Subcutaneous abdominal adipose tissue (tissue), 5 donors: ENCODE results near the gene POLR3E.
"Not testable (repeated sequence)": the region's sequence is repeated elsewhere in the genome, so short reads cannot be mapped to it uniquely, and the experiment has no call there.

ENCODE experiments used
- H3K27ac ChIP-seq: one replicate; pipeline ENCODE4 v1.7.0; 2013; ENCODE audit warnings: low read depth, mild to moderate bottlenecking, inconsistent platforms, low read length, moderate library complexity
- H3K27me3 ChIP-seq, 5 donors: one replicate each; pipeline ENCODE4 v1.7.0; 2013; ENCODE audit warnings: low read length in 5 of 5, inconsistent platforms in 1 of 5; ENCODE audit not compliant: control insufficient read depth in 5 of 5, insufficient read depth in 4 of 5
- H3K36me3 ChIP-seq, 5 donors: one replicate each; pipeline ENCODE4 v1.7.0; 2013; ENCODE audit warnings: low read length in 5 of 5; ENCODE audit not compliant: control insufficient read depth in 5 of 5, insufficient read depth in 5 of 5
- H3K4me1 ChIP-seq, 5 donors: one replicate each; pipeline ENCODE4 v1.7.0; 2013; ENCODE audit warnings: low read length in 5 of 5, mild to moderate bottlenecking in 3 of 5, moderate library complexity in 1 of 5; ENCODE audit not compliant: control insufficient read depth in 5 of 5, insufficient read depth in 5 of 5
- H3K4me3 ChIP-seq, 5 donors: one replicate each; pipeline ENCODE4 v1.7.0; 2013; ENCODE audit warnings: low read length in 5 of 5, low read depth in 1 of 5
- H3K9ac ChIP-seq, 5 donors: one replicate each; pipeline ENCODE4 v1.7.0; 2013; ENCODE audit warnings: low read length in 5 of 5, mild to moderate bottlenecking in 4 of 5, moderate library complexity in 3 of 5
- H3K9me3 ChIP-seq, 5 donors: one replicate each; pipeline ENCODE4 v1.7.0; 2013; ENCODE audit warnings: low read length in 5 of 5; ENCODE audit not compliant: control insufficient read depth in 5 of 5
- donor health status: healthy.
- donor health status: healthy.
- donor health status: healthy.
- donor health status: healthy.
- donor health status: healthy.

POLR3E gene

DNA sequence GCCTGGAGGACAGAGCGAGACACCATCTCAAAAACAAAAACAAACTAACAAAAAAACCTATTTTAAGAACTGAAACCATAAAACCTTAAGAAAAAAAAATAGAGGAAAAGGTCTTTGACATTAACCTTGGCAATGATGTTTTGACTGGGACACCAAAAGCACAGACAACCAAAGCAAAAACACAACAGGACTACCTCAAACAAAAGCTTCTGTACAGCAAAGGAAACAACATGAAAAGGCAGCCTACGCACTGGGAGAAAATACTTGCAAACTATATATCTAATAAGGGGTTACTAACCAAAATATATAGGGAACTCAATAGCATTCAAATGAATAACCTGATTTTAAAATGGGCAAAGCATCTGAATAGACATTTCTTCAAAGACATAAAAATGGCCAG, 44.9 kb downstream of the POLR3E start:
- H3K36me3 ChIP-seq = peaks cover 12 to 26% (median 19%) of the 10 kb centered on the region in 5 donors

GRCh38 chr16:22346483-22346882, 49.3 kb downstream of the POLR3E start:
- peaks cover 30 to 54% (median 38%) of the 10 kb centered on the region in 5 donors for H3K36me3 ChIP-seq
- no peaks in the 10 kb centered on the region for H3K9me3 ChIP-seq
- H3K9ac ChIP-seq = no peak overlapping the region
- H3K4me3 ChIP-seq = no peak overlapping the region
- no peaks in the 10 kb centered on the region for H3K27me3 ChIP-seq
- H3K27ac ChIP-seq = no peak overlapping the region
- H3K4me1 ChIP-seq = peaks cover 0 to 8% (median 4%) of the 10 kb centered on the region in 5 donors

More for the DNA sequence above, 44.9 kb downstream of the POLR3E start:
- Histone ChIP-seq H3K4me1 (peaks cover 0 to 4% (median 2%) of the 10 kb centered on the region in 5 donors), H3K4me3 (no peak overlapping the region), H3K27me3 (no peaks in the 10 kb centered on the region), H3K27ac (no peak overlapping the region), H3K9ac (no peak overlapping the region), H3K9me3 (peaks cover 0 to 6% (median 2%) of the 10 kb centered on the region in 5 donors)

DNA sequence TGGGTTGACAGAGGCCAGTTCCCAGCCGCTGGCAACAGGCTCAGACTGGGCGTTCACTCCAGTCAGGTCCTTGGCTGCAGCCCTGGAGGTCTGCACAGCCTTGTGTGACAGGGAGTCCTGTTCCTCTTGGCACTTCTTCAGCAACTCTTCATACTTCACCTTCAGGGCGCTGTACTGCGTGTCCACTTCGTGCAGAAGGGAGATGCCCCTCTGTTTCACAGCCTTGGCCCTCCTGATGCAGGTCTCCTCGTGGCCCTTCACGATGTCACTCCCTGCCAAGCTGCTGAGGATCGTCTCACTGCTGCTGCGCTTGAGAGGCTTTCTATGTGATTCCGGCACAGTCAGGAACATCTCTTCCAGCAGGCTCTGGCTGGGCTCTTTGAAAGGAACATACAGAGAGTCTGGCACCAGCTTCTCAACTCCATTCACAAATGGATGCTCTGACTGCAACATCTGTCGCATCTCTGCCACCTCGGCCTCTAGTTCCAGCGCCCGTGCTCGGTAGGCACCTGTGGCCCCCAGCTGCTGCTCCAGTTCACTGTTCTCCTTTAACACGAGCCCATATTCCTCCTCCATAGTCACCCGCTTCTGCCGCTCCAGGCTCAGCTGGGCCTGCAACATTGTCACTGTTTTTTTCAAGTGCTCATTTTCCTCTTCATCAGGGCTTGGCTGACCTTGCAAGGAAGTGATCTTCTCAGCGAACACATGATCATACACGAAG, 50.1 kb downstream of the POLR3E start:
- Histone ChIP-seq H3K36me3 (peaks cover 30 to 58% (median 38%) of the 10 kb centered on the region in 5 donors), H3K9me3 (no peaks in the 10 kb centered on the region), H3K9ac (no peak overlapping the region), H3K27ac (no peak overlapping the region), H3K27me3 (no peaks in the 10 kb centered on the region), H3K4me3 (no peak overlapping the region), H3K4me1 (peaks cover 0 to 8% (median 4%) of the 10 kb centered on the region in 5 donors)

GRCh38 chr16:22348291-22348690, 51.1 kb downstream of the POLR3E start:
- Histone ChIP-seq H3K9ac (no peak overlapping the region), H3K36me3 (peaks cover 23 to 55% (median 38%) of the 10 kb centered on the region in 5 donors), H3K9me3 (no peaks in the 10 kb centered on the region), H3K4me3 (no peak overlapping the region), H3K27me3 (no peaks in the 10 kb centered on the region), H3K4me1 (peaks cover 0 to 16% (median 11%) of the 10 kb centered on the region in 5 donors), H3K27ac (no peak overlapping the region)

GRCh38 chr16:22351017-22351416, 53.8 kb downstream of the POLR3E start:
- H3K36me3 ChIP-seq = peaks cover 20 to 54% (median 39%) of the 10 kb centered on the region in 5 donors
- H3K9me3 ChIP-seq, H3K9ac ChIP-seq, H3K4me3 ChIP-seq, H3K27ac ChIP-seq, H3K27me3 ChIP-seq: not testable (repeated sequence)
- peaks cover 0 to 22% (median 21%) of the 10 kb centered on the region in 5 donors for H3K4me1 ChIP-seq

DNA sequence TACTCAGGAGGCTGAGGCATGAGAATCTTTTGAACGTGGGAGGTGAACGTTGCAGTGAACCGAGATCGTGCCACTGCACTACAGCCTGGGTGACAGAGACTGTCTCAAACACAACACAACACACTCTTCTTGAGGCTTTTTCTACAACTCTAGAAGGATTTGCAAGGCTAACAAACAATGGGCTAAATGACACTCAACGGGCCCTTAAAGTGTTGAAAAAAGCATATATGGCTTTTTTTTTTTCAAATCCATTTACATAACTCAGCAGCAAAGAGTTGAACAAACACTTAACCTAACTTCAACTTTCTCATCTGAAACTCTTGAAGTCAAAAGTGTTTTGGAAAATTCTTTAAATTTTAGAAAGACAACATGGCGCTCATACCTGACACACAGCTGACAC, 54.9 kb downstream of the POLR3E start:
- H3K4me3 ChIP-seq = no peak overlapping the region
- H3K9me3 ChIP-seq = no peaks in the 10 kb centered on the region
- H3K36me3 ChIP-seq = peaks cover 12 to 43% (median 28%) of the 10 kb centered on the region in 5 donors
- H3K9ac ChIP-seq = no peak overlapping the region
- no peak overlapping the region for H3K27ac ChIP-seq
- H3K27me3 ChIP-seq = no peaks in the 10 kb centered on the region
- H3K4me1 ChIP-seq = peaks cover 0 to 19% (median 17%) of the 10 kb centered on the region in 5 donors

DNA sequence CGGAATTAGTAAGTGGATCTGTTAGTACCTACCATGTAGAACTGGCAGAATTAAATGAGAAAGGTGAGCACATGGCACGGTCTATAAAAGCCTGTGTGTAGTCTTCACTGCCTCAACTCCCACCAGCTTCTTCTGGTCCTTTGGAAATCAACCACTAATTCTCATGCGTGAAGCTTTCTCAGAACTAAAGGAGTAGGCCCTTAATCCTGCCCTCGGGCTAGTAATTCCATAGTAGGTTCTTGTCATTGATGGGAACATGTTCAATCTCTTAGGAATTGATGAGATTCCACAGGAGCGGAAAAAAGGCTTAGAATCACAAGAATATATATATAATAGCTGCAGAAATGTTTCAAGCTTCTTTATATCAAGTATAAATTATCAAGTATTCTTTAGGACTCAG, 55.5 kb downstream of the POLR3E start:
- H3K9me3 ChIP-seq = no peaks in the 10 kb centered on the region
- H3K27me3 ChIP-seq = no peaks in the 10 kb centered on the region
- H3K4me3 ChIP-seq = no peak overlapping the region
- H3K4me1 ChIP-seq = peaks cover 0 to 17% (median 14%) of the 10 kb centered on the region in 5 donors
- no peak overlapping the region for H3K27ac ChIP-seq
- peak overlapping the region in 1 of 5 donors; percentile 32 for H3K9ac ChIP-seq
- H3K36me3 ChIP-seq = peaks cover 12 to 37% (median 22%) of the 10 kb centered on the region in 5 donors

- Histone ChIP-seq H3K27ac (no peak overlapping the region), H3K9me3 (no peaks in the 10 kb centered on the region), H3K9ac (peak overlapping the region in 1 of 5 donors; percentile 32), H3K4me1 (peaks cover 0 to 17% (median 14%) of the 10 kb centered on the region in 5 donors), H3K4me3 (no peak overlapping the region), H3K27me3 (no peaks in the 10 kb centered on the region), H3K36me3 (peaks cover 12 to 31% (median 17%) of the 10 kb centered on the region in 5 donors)
These were observed 56.1 kb downstream of the POLR3E start for GRCh38 chr16:22353191-22353919.

DNA sequence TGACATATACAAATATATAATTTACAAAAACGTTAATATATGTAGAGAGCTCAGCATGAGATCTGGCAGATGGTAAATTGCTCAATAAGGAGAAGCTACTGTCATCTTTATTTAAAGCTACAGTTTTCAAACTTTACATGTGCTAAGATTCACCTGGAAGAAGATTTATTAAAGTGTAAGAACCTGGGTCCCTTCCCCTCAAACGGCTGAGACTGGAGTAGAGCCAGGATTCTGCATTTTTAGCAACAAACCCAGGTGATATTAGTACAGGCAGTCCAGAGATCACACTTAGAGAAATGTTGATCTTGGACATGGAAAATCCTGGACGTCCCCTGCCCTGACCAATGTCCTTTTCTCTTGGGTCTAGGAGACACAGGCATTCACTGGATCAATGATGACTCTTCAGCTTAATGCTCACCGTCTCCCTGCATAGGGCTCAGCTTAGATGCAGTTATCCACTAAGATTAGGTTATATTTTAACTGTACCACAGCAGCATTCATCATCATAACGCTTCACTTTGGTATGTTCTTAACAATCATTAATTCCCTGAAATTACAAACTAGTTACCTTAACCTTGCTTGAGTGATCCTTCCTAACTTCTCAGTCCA, 56.8 kb downstream of the POLR3E start:
- Histone ChIP-seq H3K27ac (no peak overlapping the region), H3K9me3 (no peaks in the 10 kb centered on the region), H3K9ac (no peak overlapping the region), H3K27me3 (no peaks in the 10 kb centered on the region), H3K4me1 (peaks cover 0 to 17% (median 14%) of the 10 kb centered on the region in 5 donors), H3K36me3 (peaks cover 7 to 24% (median 11%) of the 10 kb centered on the region in 5 donors), H3K4me3 (no peak overlapping the region)
